Activated CD8-positive, alpha-beta T cell treated with anti-CD3 and anti-CD28 coated beads, Interleukin-2, amount 10 ng/mL, durations not matched to agents 7 days and 5 days (primary cell): ENCODE measurements around the gene CGB3. TPM values are rescaled to one million over a fixed set of nuclear protein-coding genes. Genes with fewer than 3 reads are reported as not detected.

Source experiments
- ATAC-seq: fragments of 150-1000 bp; cut with Tn5 transposase; one replicate; pipeline ENCODE4 v1.10.0; 2021; ENCODE audit warnings: moderate library complexity
- CTCF ChIA-PET: fragments of 350-600 bp; sonication (Branson Sonifier 250); formaldehyde crosslinking; loops from one replicate; lab custom pipeline; 2021; ENCODE audit warnings: antibody characterized with exemption; lab: Charles Lee
- POLR2A ChIA-PET: fragments of 350-600 bp; sonication (Branson Sonifier 250); formaldehyde crosslinking; loops from one replicate; lab custom pipeline; 2021; ENCODE audit warnings: antibody characterized with exemption; lab: Charles Lee
- DNase-seq: peaks from one replicate; pipeline ENCODE4 v3.0.0-alpha.2; 2020
- H3K27ac Mint-ChIP-seq: one replicate; pipeline ENCODE4 v1.8.0; 2021; ENCODE audit warnings: mild to moderate bottlenecking, mixed read lengths
- H3K27me3 Mint-ChIP-seq: one replicate; pipeline ENCODE4 v1.8.0; 2021; ENCODE audit warnings: low read depth, mixed read lengths
- H3K36me3 Mint-ChIP-seq: one replicate; pipeline ENCODE4 v1.8.0; 2021; ENCODE audit warnings: low read depth, mixed read lengths
- H3K4me1 Mint-ChIP-seq: one replicate; pipeline ENCODE4 v1.8.0; 2021; ENCODE audit warnings: low read depth, mixed read lengths
- H3K4me3 Mint-ChIP-seq: one replicate; pipeline ENCODE4 v1.8.0; 2021; ENCODE audit warnings: mild to moderate bottlenecking, mixed read lengths
- H3K9me3 Mint-ChIP-seq: one replicate; pipeline ENCODE4 v1.8.0; 2022; ENCODE audit warnings: mixed read lengths; ENCODE audit not compliant: insufficient read depth
- total RNA-seq, 2 experiments: library from RNA; stranded (reverse); gene quantifications; one replicate each; pipeline ENCODE4 v1.2.3, GENCODE V29; 2021

Gene CGB3
- total RNA-seq, 2 experiments from 2014 or later, result not detected

DNA sequence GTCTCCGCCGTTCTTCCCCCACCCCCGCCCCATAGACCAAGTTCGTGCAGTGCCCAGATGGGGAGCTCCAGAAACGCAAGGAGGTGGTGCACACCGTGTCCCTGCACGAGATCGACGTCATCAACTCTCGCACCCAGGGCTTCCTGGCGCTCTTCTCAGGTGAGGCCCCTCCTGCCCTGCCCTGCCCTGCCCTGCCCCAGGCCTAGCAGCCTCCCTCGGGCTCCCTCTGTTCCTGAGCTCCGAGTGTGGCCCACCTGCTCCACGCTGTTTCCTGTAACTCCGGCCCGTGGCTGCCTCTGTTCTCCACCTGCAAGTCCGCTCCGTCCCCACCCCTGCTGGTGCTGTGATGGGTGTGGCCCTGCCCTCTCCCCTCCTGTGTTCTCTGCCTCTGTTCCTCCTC, 13.7 kb downstream of the CGB3 start:
- Mint-ChIP-seq H3K4me1 (no peaks in the 10 kb centered on the region), H3K36me3 (peaks cover 29% of the 10 kb centered on the region), H3K27ac (peak overlapping the region; percentile 23), H3K4me3 (no peak overlapping the region), H3K27me3 (no peaks in the 10 kb centered on the region), H3K9me3 (no peaks in the 10 kb centered on the region)
- DNase-seq (no peak), ATAC-seq (no peak)
- ChIA-PET POLR2A (no interaction called here), CTCF (interaction anchor here (3.3 kb wide), 1 partner anchor 11 kb away, joined by 17 read pairs; no protein-coding TSS in a partner anchor)

DNA sequence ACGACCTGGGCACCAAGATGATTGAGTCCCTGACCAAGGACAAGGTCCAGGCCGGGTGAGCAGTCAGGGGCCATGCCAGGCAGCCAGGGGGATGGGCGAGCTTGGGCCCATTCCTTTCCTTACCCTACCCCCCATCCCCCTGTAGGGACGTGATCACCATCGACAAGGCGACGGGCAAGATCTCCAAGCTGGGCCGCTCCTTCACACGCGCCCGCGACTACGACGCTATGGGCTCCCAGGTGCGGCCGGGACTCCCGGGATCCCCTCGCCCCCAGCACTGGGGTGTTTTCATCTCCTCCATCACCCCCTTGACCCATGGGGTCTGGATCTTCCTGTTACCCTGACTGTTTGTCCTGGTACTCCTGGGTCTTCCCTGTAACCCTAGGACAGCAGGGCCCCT, 14.3 kb downstream of the CGB3 start:
- DNase-seq (no peak), ATAC-seq (no peak)
- H3K27me3 Mint-ChIP-seq, result no peaks in the 10 kb centered on the region
- no peak overlapping the region for H3K27ac Mint-ChIP-seq
- H3K36me3 Mint-ChIP-seq, result peaks cover 32% of the 10 kb centered on the region
- no peak overlapping the region for H3K4me3 Mint-ChIP-seq
- H3K9me3 Mint-ChIP-seq, result no peaks in the 10 kb centered on the region
- ChIA-PET CTCF (interaction anchor here (1.2 to 3.3 kb wide), 3 partner anchors 10 to 46 kb away, joined by 3 to 17 read pairs (median 5); no protein-coding TSS in a partner anchor), POLR2A (interaction anchor here (0.6 kb wide), 1 partner anchor 226 kb away, joined by 3 read pairs; no protein-coding TSS in a partner anchor)
- no peaks in the 10 kb centered on the region for H3K4me1 Mint-ChIP-seq

DNA sequence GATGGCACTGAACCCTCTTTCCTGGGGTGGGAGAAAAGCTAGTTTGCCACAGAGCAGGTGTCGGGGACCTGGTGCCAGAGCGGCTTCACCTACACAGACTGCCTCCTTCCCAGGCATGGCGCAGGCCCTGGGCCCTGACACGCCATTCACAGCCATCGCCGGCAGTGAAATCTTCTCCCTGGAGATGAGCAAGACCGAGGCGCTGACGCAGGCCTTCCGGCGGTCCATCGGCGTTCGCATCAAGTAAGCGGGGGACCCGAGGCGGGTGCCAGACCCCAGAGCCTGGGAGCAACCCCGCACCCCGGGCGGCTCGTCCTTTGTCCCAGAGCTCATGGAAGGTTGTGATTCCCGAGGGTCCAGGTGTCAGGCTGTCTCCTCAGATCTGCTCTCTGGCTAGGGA, 17.2 kb downstream of the CGB3 start:
- H3K36me3 Mint-ChIP-seq, result peaks cover 34% of the 10 kb centered on the region
- ATAC-seq, result no peak
- H3K27me3 Mint-ChIP-seq, result no peaks in the 10 kb centered on the region
- no peaks in the 10 kb centered on the region for H3K9me3 Mint-ChIP-seq
- CTCF ChIA-PET, result no interaction called here
- no peak overlapping the region for H3K4me3 Mint-ChIP-seq
- POLR2A ChIA-PET, result no interaction called here
- no peaks in the 10 kb centered on the region for H3K4me1 Mint-ChIP-seq
- DNase-seq, result no peak
- no peak overlapping the region for H3K27ac Mint-ChIP-seq

DNA sequence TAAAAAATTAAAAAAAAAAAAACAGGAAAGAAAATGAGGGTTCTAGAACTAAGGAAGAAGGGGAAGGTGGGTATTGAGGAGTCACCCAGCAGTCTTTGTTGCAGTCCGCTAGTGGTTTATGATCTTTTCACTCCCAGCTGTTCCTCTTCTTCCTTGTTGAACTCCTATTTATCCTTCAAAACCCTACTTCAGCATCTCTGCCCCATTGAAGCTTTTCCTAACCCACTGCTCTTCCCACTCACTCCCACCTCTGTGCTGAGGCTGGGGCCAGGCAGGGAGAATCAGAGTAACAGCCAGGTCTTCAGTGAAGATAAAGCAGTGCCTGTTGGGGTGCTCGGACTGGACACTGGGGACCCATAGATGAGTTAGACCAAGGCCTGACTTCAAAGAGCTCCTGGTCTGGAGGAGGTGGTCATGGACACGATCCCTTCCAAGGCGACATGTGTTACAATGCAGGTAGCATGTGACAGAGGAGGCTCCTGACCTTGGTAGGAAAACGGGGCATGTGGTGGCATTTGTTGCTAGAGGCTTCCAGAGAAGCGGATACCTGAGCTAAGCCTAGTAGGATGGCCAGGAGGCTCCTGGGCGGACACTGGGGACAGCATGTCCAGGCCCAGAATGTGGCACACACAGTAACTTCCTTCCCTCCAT, 19.0 kb downstream of the CGB3 start:
- no peak for ATAC-seq
- H3K27me3 Mint-ChIP-seq, result no peaks in the 10 kb centered on the region
- ChIA-PET POLR2A (interaction anchor here (1.4 kb wide), 1 partner anchor 12 kb away, joined by 6 read pairs; the partner anchor contains the start of genes GYS1 and RUVBL2), CTCF (interaction anchor here (1.0 kb wide), 1 partner anchor 12 kb away, joined by 3 read pairs; the partner anchor contains the start of gene RUVBL2)
- no peak overlapping the region for H3K27ac Mint-ChIP-seq
- peaks cover 33% of the 10 kb centered on the region for H3K36me3 Mint-ChIP-seq
- no peaks in the 10 kb centered on the region for H3K4me1 Mint-ChIP-seq
- no peak for DNase-seq
- no peak overlapping the region for H3K4me3 Mint-ChIP-seq
- no peaks in the 10 kb centered on the region for H3K9me3 Mint-ChIP-seq

DNA sequence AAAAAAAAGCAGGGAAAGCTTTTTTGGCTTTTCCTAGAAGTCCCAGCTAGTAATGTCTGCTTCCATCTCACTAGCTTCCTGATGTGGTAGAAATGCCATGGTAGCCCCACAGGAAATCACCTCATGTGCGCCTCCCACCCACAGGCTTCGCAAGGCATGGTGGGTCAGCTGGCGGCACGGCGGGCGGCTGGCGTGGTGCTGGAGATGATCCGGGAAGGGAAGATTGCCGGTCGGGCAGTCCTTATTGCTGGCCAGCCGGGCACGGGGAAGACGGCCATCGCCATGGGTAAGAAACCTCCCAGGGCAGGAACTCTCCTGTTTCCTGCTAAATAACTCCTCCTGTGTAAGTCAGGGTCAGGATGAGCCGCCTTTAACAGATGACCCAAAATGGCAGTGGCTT, 20.0 kb downstream of the CGB3 start:
- CTCF ChIA-PET, result interaction anchor here (0.8 to 1.0 kb wide), 2 partner anchors 14 to 34 kb away, joined by 3 read pairs; no protein-coding TSS in a partner anchor
- peaks cover 38% of the 10 kb centered on the region for H3K36me3 Mint-ChIP-seq
- no peak overlapping the region for H3K4me3 Mint-ChIP-seq
- no peak for ATAC-seq
- no peak for DNase-seq
- H3K9me3 Mint-ChIP-seq, result no peaks in the 10 kb centered on the region
- POLR2A ChIA-PET, result no interaction called here
- no peaks in the 10 kb centered on the region for H3K27me3 Mint-ChIP-seq
- no peak overlapping the region for H3K27ac Mint-ChIP-seq
- peaks cover 6% of the 10 kb centered on the region for H3K4me1 Mint-ChIP-seq

DNA sequence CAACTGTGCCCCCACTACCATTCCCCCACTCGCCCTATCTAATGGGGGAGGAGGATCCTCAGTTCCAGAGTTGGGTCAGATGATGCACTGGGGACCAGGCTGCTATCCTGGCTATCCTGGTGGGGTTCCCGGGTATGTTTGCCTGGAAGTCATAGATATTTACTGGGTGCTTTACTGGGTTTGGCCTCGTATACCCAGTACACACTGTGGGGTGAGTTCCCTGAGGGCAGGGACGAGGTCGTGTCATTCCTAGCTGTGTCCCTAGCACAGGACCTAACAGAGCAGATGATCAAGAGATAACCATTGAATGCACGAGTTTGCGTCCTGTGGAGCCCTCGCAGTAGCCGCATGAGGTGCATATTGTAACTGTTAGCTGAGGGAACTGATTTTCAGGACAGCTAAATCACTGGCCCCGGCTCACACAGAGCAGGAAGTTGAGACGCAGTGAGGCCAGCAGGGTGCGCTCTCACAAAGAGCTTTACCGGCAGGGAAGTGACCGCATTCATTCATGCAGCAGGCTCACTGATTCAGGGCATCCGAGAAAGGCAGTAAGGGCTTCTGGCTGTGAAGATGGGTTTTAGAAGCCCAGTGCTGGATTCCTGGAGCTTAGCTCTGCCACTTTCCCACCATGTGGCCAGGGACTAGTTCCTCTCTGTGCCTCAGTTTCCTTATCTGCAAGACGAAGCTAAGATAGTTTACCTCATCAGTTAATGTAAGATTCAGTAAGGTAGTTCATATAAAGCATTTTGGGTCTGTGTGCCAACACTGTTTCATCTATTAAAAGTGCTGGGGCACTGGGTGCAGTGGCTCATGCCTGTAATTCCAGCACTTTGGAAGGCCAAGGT, 24.4 kb downstream of the CGB3 start:
- ATAC-seq (peak; percentile 79), DNase-seq (peak; percentile 78)
- Mint-ChIP-seq H3K4me3 (no peak overlapping the region), H3K27ac (no peak overlapping the region), H3K4me1 (peaks cover 24% of the 10 kb centered on the region), H3K36me3 (peaks cover 33% of the 10 kb centered on the region), H3K27me3 (no peaks in the 10 kb centered on the region), H3K9me3 (no peaks in the 10 kb centered on the region)
- ChIA-PET POLR2A (no interaction called here), CTCF (interaction anchor here (0.6 to 3.2 kb wide), 35 partner anchors 9 to 334 kb away, joined by 3 to 32 read pairs (median 4); partner anchors contain the start of genes LIN7B and NUCB1)

DNA sequence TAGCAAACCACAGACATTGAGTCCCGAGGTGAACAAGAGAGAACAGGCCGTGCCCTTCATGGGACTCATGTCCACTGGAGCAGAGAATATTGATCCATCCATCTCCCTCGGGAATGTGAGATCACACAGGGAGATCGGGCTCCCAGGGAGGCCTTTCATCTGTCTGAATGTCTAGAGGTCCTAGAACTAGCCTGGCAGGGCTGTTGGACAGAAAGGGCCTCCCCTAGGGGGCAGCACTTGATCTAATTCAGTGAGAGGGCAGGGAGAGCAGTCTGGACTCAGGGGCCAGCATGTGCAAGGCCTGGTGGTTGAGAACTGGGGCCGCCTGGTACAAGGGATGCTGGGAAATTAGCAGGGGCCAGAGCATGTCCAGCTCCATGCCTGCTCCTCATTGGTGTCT, 26.2 kb downstream of the CGB3 start:
- POLR2A ChIA-PET, result no interaction called here
- H3K9me3 Mint-ChIP-seq, result no peaks in the 10 kb centered on the region
- ATAC-seq, result no peak

DNA sequence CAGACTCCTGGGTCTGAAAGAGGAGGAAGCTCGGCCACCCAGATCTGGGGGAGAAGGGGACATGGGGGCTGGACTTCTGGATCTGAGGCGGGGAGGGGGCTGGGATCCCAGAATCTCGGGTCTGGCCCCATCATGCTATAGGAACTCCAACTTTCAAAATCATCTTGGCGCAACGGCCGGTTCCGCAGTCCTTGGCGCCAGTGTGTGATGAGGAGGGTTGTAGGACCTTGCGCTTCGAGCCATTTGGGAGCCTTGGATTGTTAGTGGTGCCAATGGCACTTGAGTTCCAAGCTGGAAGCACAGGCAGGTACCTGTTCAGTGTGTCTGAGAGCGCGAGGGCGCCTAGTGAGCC, 30.1 kb downstream of the CGB3 start:
- H3K27me3 Mint-ChIP-seq, result no peaks in the 10 kb centered on the region
- H3K4me3 Mint-ChIP-seq, result peak overlapping the region; percentile 92
- no peak for DNase-seq
- H3K9me3 Mint-ChIP-seq, result no peaks in the 10 kb centered on the region
- ChIA-PET CTCF (interaction anchor here (0.7 to 3.5 kb wide), 44 partner anchors 8 to 646 kb away, joined by 3 to 96 read pairs (median 4); partner anchors contain the start of genes BCAT2, CA11, DBP and HSD17B14), POLR2A (interaction anchor here (0.6 to 3.4 kb wide), 11 partner anchors 9 to 451 kb away, joined by 3 to 16 read pairs (median 4); partner anchors contain the start of gene PPP1R15A)
- peaks cover 23% of the 10 kb centered on the region for H3K36me3 Mint-ChIP-seq
- peaks cover 51% of the 10 kb centered on the region for H3K4me1 Mint-ChIP-seq
- H3K27ac Mint-ChIP-seq, result peak overlapping the region; percentile 96
- no peak for ATAC-seq

More for the DNA sequence above, 26.2 kb downstream of the CGB3 start:
- no peak overlapping the region for H3K27ac Mint-ChIP-seq
- H3K36me3 Mint-ChIP-seq, result peaks cover 26% of the 10 kb centered on the region
- CTCF ChIA-PET, result interaction anchor here (0.7 to 3.2 kb wide), 15 partner anchors 11 to 259 kb away, joined by 3 to 32 read pairs (median 5); a partner anchor contains a TSS
- H3K4me1 Mint-ChIP-seq, result peaks cover 34% of the 10 kb centered on the region
- H3K27me3 Mint-ChIP-seq, result no peaks in the 10 kb centered on the region
- no peak overlapping the region for H3K4me3 Mint-ChIP-seq
- peak; percentile 77 for DNase-seq

DNA sequence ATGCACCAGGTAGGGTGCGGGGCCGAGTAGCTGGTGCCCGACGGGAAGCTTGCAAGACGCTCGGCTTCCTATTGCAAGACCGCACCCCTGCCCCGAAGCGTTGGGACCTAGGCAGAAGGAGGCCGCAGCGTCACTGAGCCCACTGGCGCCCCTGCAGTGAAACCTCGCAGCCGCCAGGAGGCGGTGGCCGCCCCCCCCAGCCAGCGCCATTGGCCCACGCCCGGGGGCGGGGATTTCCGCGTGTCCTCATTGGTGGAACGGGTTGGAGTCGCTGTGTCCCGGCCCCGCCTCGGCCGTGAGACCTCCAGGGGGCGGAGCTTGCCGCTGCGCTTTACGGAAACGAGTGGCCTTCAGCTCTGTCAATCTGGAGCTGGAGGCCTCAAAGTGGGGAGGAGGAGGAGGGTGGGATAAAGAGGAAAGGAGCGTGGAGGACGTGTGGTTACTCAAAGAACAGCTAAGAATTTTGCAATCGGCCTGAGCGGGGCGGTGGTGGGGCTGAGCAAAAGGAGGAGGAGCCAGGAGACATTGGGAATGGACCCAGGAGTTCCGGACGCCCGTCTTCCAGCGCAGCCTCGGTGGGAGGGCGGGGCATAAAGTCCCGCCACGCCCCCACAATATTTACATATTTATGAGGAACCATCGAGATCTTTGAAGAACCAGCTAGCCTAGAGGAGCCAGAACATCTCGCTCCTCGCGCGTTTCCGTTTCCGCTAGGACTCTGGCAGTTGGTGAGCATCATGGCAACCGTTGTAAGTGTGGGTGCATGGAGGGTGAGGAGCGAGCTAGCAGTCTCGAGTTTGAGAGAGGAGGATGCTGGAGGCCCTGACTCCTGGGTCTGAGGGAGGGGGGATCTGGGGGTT, 30.7 kb downstream of the CGB3 start, which contains the start of the genes GYS1 and RUVBL2:
Gene GYS1 (minus strand): TSS at position 135 of the 860 bp plus-strand sequence. CDS start 197 bp downstream, outside the sequence.
Gene RUVBL2 (plus strand): TSS at position 713 of the 860 bp plus-strand sequence. CDS start 25 bp downstream, at position 738.
- Mint-ChIP-seq H3K36me3 (peaks cover 29% of the 10 kb centered on the region), H3K27me3 (no peaks in the 10 kb centered on the region), H3K4me3 (peak within 1 kb of the TSS; percentile 92), H3K4me1 (peaks cover 51% of the 10 kb centered on the region), H3K9me3 (no peaks in the 10 kb centered on the region), H3K27ac (peak within 1 kb of the TSS; percentile 96)
- ATAC-seq, result peak; percentile 95
- POLR2A ChIA-PET, result interaction anchor here (0.6 to 3.4 kb wide), 16 partner anchors 9 to 452 kb away, joined by 3 to 16 read pairs (median 3); partner anchors contain the start of genes NUCB1 and PPP1R15A
- CTCF ChIA-PET, result interaction anchor here (0.6 to 3.5 kb wide), 67 partner anchors 9 to 647 kb away, joined by 3 to 96 read pairs (median 4); partner anchors contain the start of genes ALDH16A1, BCAT2, CA11 and CGB7
- DNase-seq, result peak; percentile 99

DNA sequence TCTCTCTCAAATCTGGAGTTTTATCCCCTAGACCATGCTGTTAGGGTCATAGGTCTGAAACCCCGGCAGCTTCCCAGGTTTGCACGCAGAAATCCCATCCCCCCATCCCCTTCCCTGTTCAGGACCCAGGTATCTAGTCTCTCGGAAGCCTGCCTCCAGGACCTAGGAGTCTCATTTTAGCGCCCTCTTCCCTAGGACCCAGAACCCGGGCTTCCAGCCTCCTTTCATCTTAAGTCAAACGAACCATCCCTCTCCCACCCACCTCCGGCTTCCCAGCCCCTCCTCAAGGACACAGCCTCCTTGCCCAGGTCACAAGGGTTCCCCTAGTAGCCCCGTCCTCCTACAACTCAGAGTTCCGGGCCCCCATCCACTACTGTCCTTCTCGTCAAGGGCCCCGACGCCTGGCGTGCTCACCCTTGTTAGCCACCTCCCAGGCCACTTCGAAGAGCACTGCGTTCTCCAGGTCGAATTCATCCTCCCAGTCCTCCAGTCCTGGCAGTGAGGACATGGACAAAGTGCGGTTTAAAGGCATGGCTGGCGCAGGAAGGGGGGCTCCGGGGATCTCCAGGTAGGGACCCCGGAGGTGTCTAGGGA, 31.5 kb downstream of the CGB3 start:
- ChIA-PET POLR2A (interaction anchor here (0.7 to 3.4 kb wide), 12 partner anchors 8 to 120 kb away, joined by 3 to 16 read pairs (median 4); partner anchors contain the start of gene NUCB1), CTCF (interaction anchor here (0.8 to 3.5 kb wide), 37 partner anchors 9 to 648 kb away, joined by 3 to 96 read pairs (median 4); partner anchors contain the start of genes BCAT2, CA11, DHDH and FLT3LG)
- H3K4me1 Mint-ChIP-seq, result peaks cover 49% of the 10 kb centered on the region
- H3K4me3 Mint-ChIP-seq, result peak overlapping the region; percentile 92
- ATAC-seq (peak; percentile 2), DNase-seq (peak; percentile 43)
- H3K36me3 Mint-ChIP-seq, result peaks cover 33% of the 10 kb centered on the region
- no peaks in the 10 kb centered on the region for H3K27me3 Mint-ChIP-seq
- H3K27ac Mint-ChIP-seq, result peak overlapping the region; percentile 96
- H3K9me3 Mint-ChIP-seq, result no peaks in the 10 kb centered on the region
